Activated naive CD8-positive, alpha-beta T cell treated with anti-CD3 and anti-CD28 coated beads, Interleukin-2, amount 10 ng/mL, durations not matched to agents 7 days and 5 days (primary cell): Measurements from ENCODE around the gene PEF1. TPM values are rescaled to one million over a fixed set of nuclear protein-coding genes. Genes with fewer than 3 reads are reported as not detected.
A peak's percentile ranks its signal among the peaks of the same experiment; 100 is the strongest.

Experiments
- ATAC-seq: fragments of 150-1000 bp; cut with Tn5 transposase; one replicate; pipeline ENCODE4 v1.10.0; 2021; ENCODE audit warnings: low read depth, moderate library complexity
- POLR2A ChIA-PET: fragments of 350-600 bp; sonication (Branson Sonifier 250); formaldehyde crosslinking; loops from one replicate; lab custom pipeline; 2021; ENCODE audit warnings: antibody characterized with exemption; lab: Charles Lee
- DNase-seq: peaks from one replicate; pipeline ENCODE4 v3.0.0; 2021
- H3K27ac Mint-ChIP-seq: one replicate; pipeline ENCODE4 v1.8.0; 2022; ENCODE audit warnings: mild to moderate bottlenecking, mixed read lengths
- H3K27me3 Mint-ChIP-seq: one replicate; pipeline ENCODE4 v1.8.0; 2022; ENCODE audit warnings: mild to moderate bottlenecking, moderate library complexity, mixed read lengths
- H3K36me3 Mint-ChIP-seq: one replicate; pipeline ENCODE4 v1.8.0; 2021; ENCODE audit warnings: mild to moderate bottlenecking, mixed read lengths
- H3K4me1 Mint-ChIP-seq: one replicate; pipeline ENCODE4 v1.8.0; 2021; ENCODE audit warnings: mixed read lengths
- H3K4me3 Mint-ChIP-seq: one replicate; pipeline ENCODE4 v1.8.0; 2022; ENCODE audit warnings: mild to moderate bottlenecking, moderate library complexity, mixed read lengths
- H3K9me3 Mint-ChIP-seq: one replicate; pipeline ENCODE4 v1.8.0; 2021; ENCODE audit warnings: mixed read lengths
- total RNA-seq, 2 experiments: library from RNA; stranded (reverse); gene quantifications; one replicate each; pipeline ENCODE4 v1.2.3, GENCODE V29; 2021

Gene PEF1
- total RNA-seq, 2 experiments from 2014 or later, result 47.2 TPM

GRCh38 chr1:31617916-31618746 lies 26.5 kb downstream of the PEF1 start:
- peaks cover 2% of the 10 kb centered on the region for H3K4me1 Mint-ChIP-seq
- H3K27ac Mint-ChIP-seq, result no peak overlapping the region
- H3K36me3 Mint-ChIP-seq, result no peaks in the 10 kb centered on the region
- POLR2A ChIA-PET, result no interaction called here
- DNase-seq (peak; percentile 65), ATAC-seq (peak; percentile 62)
- no peaks in the 10 kb centered on the region for H3K9me3 Mint-ChIP-seq
- no peak overlapping the region for H3K4me3 Mint-ChIP-seq
- H3K27me3 Mint-ChIP-seq, result peaks cover 24% of the 10 kb centered on the region

- POLR2A ChIA-PET, result interaction anchor here (1.0 kb wide), 1 partner anchor 27 kb away, joined by 3 read pairs; the partner anchor contains the start of gene PEF1
- H3K36me3 Mint-ChIP-seq, result no peaks in the 10 kb centered on the region
- ATAC-seq (no peak), DNase-seq (no peak)
- no peak within 1 kb of the TSS for H3K4me3 Mint-ChIP-seq
- H3K27me3 Mint-ChIP-seq, result peaks cover 24% of the 10 kb centered on the region
- no peak within 1 kb of the TSS for H3K27ac Mint-ChIP-seq
- H3K4me1 Mint-ChIP-seq, result peaks cover 2% of the 10 kb centered on the region
- H3K9me3 Mint-ChIP-seq, result no peaks in the 10 kb centered on the region
Measured at GRCh38 chr1:31617218-31617915, 27.3 kb downstream of the PEF1 start, which contains the start of gene HCRTR1. HCRTR1 (plus strand) TSS chr1:31617689; CDS start chr1:31619193, 1,504 bp downstream.

DNA sequence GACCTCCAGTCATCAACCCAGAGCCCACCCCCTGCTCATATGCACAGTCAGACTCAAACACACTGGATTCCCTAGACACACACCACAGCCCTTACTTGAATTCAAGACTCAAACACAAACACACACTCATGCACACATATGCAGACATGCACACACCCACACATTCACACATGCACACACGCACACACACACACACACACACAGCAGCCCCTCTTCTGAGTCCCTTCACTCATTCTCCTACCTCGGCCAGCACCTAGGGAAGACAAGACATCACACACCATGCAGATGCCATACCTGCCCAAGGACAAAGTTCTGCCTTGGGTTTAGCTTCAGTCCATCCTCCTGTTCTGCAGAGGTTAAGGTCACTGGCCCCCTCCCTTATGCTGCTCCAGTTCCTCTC lies 28.7 kb downstream of the PEF1 start:
- Mint-ChIP-seq H3K4me1 (peaks cover 2% of the 10 kb centered on the region), H3K27me3 (peaks cover 24% of the 10 kb centered on the region), H3K9me3 (no peaks in the 10 kb centered on the region), H3K36me3 (no peaks in the 10 kb centered on the region), H3K27ac (no peak overlapping the region), H3K4me3 (no peak overlapping the region)
- POLR2A ChIA-PET, result no interaction called here
- DNase-seq (no peak), ATAC-seq (no peak)

- H3K36me3 Mint-ChIP-seq, result no peaks in the 10 kb centered on the region
- no peak overlapping the region for H3K27ac Mint-ChIP-seq
- POLR2A ChIA-PET, result no interaction called here
- H3K27me3 Mint-ChIP-seq, result peaks cover 27% of the 10 kb centered on the region
- peaks cover 2% of the 10 kb centered on the region for H3K4me1 Mint-ChIP-seq
- DNase-seq, result no peak
- H3K4me3 Mint-ChIP-seq, result no peak overlapping the region
- no peak for ATAC-seq
- H3K9me3 Mint-ChIP-seq, result no peaks in the 10 kb centered on the region
Measured at GRCh38 chr1:31615414-31615813, 29.3 kb downstream of the PEF1 start.

DNA sequence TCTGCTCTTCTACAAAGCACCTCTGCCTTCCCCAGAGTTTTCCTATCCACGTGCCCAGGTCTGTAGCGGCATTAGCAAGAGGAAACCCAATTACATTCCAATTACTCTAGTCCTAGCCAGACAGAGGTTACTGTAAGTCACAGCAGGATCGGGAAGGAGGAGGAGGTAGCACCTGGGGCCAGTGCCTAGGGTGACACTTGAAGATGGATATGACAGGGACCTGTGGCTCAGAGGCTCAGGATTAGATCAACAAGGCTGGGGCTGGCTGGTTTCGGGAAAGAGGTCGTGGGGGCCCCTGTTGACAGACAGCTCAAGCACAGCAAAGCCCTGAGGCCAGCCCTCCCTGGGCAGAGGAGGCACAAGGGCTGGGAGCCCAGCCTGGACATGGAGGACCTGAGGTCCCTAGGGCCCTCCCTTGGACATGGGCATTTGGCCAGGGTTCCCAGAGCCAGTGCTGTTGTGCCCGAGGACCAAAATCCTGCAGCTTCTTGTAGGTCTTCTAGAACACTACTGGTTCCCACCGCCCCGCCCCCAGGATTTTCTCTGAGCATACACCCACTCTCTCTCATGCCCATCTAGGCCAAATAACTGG lies 30.2 kb downstream of the PEF1 start:
- POLR2A ChIA-PET, result no interaction called here
- Mint-ChIP-seq H3K4me3 (no peak overlapping the region), H3K27ac (no peak overlapping the region), H3K36me3 (no peaks in the 10 kb centered on the region), H3K27me3 (peaks cover 32% of the 10 kb centered on the region), H3K9me3 (no peaks in the 10 kb centered on the region), H3K4me1 (peaks cover 2% of the 10 kb centered on the region)
- ATAC-seq, result no peak
- DNase-seq, result no peak

GRCh38 chr1:31609514-31610118 lies 35.1 kb downstream of the PEF1 start:
- H3K4me1 Mint-ChIP-seq, result peaks cover 4% of the 10 kb centered on the region
- DNase-seq, result no peak
- no peak overlapping the region for H3K4me3 Mint-ChIP-seq
- ATAC-seq, result no peak
- H3K9me3 Mint-ChIP-seq, result no peaks in the 10 kb centered on the region
- peaks cover 11% of the 10 kb centered on the region for H3K27me3 Mint-ChIP-seq
- no peaks in the 10 kb centered on the region for H3K36me3 Mint-ChIP-seq
- H3K27ac Mint-ChIP-seq, result no peak overlapping the region
- POLR2A ChIA-PET, result no interaction called here

DNA sequence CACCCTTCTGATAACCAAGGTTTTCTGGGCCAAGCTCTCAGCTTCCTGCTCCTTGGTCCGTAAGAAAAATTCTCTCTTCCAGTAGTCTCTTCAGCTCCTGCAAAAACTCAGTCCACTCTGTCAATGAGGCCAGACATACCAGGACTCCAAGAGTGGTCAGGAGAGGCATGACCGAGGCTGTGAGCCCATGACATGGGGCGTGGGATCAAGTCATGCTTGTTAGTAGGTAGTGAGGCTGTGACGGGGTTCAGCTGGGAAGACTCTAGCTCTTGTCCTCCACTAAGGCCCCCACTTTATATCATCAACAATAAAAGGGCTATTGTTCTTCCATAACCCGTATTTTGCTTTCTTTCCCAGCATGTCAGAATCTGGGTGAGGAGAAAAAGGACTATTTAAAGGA lies 37.3 kb downstream of the PEF1 start:
- no peak for DNase-seq
- no peak overlapping the region for H3K27ac Mint-ChIP-seq

GRCh38 chr1:31605908-31606427 lies 38.7 kb downstream of the PEF1 start:
- Mint-ChIP-seq H3K36me3 (no peaks in the 10 kb centered on the region), H3K9me3 (no peaks in the 10 kb centered on the region), H3K27ac (no peak overlapping the region), H3K4me1 (peaks cover 4% of the 10 kb centered on the region), H3K4me3 (no peak overlapping the region), H3K27me3 (peaks cover 26% of the 10 kb centered on the region)
- POLR2A ChIA-PET, result no interaction called here
- ATAC-seq (peak; percentile 47), DNase-seq (no peak)

More for the DNA sequence above, 37.3 kb downstream of the PEF1 start:
- H3K36me3 Mint-ChIP-seq, result no peaks in the 10 kb centered on the region
- ATAC-seq, result no peak
- peaks cover 21% of the 10 kb centered on the region for H3K27me3 Mint-ChIP-seq
- no peak overlapping the region for H3K4me3 Mint-ChIP-seq
- H3K4me1 Mint-ChIP-seq, result peaks cover 4% of the 10 kb centered on the region
- POLR2A ChIA-PET, result no interaction called here
- no peaks in the 10 kb centered on the region for H3K9me3 Mint-ChIP-seq

DNA sequence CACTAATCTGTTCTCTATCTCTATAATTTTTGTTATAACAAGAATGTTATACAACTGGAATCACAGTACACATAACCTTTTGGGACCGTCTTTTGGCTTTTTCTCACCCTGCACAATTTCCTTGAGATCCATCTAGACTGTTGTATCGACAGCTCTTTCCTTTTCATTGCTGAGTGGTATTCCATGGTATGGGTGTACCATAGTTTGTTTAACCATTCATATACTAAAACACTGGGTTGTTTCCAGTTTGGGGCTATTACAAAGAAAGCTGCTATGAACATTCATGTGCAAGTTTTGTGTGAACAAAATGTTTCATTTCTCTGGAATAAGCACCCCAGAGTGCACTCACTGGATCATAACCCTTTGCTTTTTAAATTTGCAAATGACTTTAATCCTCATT lies 42.6 kb downstream of the PEF1 start:
- POLR2A ChIA-PET, result no interaction called here
- Mint-ChIP-seq H3K27me3 (peaks cover 21% of the 10 kb centered on the region), H3K36me3 (no peaks in the 10 kb centered on the region), H3K4me1 (peaks cover 4% of the 10 kb centered on the region), H3K9me3 (no peaks in the 10 kb centered on the region), H3K27ac (no peak overlapping the region), H3K4me3 (no peak overlapping the region)
- ATAC-seq (no peak), DNase-seq (no peak)

DNA sequence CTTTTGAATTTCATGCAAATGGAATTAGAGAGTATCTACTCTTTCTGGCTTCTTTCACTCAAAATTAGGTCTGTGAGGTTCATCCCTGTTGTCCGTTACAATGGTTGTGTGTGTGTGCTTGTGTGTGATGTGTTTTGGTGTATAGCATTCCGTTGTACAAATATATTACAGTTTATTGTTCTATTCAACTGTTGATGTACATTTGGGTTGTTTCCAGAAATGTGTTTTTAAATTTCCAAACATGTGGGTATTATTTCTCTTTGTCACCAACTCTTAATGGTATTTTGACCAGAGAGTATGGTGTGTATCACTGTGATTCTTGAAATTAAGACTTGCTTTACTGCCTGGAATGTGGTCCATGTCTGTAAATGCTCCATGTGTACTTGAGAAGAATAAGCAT lies 44.0 kb downstream of the PEF1 start:
- no peaks in the 10 kb centered on the region for H3K9me3 Mint-ChIP-seq
- DNase-seq, result no peak
- POLR2A ChIA-PET, result no interaction called here
- peaks cover 29% of the 10 kb centered on the region for H3K27me3 Mint-ChIP-seq
- H3K4me3 Mint-ChIP-seq, result no peak overlapping the region
- H3K36me3 Mint-ChIP-seq, result no peaks in the 10 kb centered on the region
- no peak overlapping the region for H3K27ac Mint-ChIP-seq
- no peaks in the 10 kb centered on the region for H3K4me1 Mint-ChIP-seq
- no peak for ATAC-seq

GRCh38 chr1:31598980-31599379 lies 45.7 kb downstream of the PEF1 start:
- Mint-ChIP-seq H3K4me3 (no peak overlapping the region), H3K27ac (no peak overlapping the region), H3K27me3 (peaks cover 29% of the 10 kb centered on the region), H3K4me1 (no peaks in the 10 kb centered on the region), H3K9me3 (no peaks in the 10 kb centered on the region), H3K36me3 (no peaks in the 10 kb centered on the region)
- no peak for ATAC-seq
- POLR2A ChIA-PET, result no interaction called here
- DNase-seq, result no peak

GRCh38 chr1:31596737-31597097 lies 48.0 kb downstream of the PEF1 start:
- DNase-seq (no peak), ATAC-seq (no peak)
- Mint-ChIP-seq H3K4me1 (no peaks in the 10 kb centered on the region), H3K4me3 (no peak overlapping the region), H3K27me3 (peaks cover 24% of the 10 kb centered on the region), H3K36me3 (no peaks in the 10 kb centered on the region), H3K27ac (no peak overlapping the region), H3K9me3 (no peaks in the 10 kb centered on the region)
- POLR2A ChIA-PET, result no interaction called here
